Measurements from ENCODE around the gene TMPRSS11B. TPM values are rescaled to one million over a fixed set of nuclear protein-coding genes. Genes with fewer than 3 reads are reported as not detected.
"Not testable (repeated sequence)": the region's sequence is repeated elsewhere in the genome, so short reads cannot be mapped to it uniquely, and the experiment has no call there.

TMPRSS11B gene
- total RNA-seq, 1 donor from 2014 or later, result not detected

- DNase-seq (ENCODE audit: low read depth, low spot score), result no peak
- Mint-ChIP-seq H3K4me1 (no peaks in the 10 kb centered on the region), H3K27me3 (ENCODE audit: low read depth) (peaks cover 2% of the 10 kb centered on the region), H3K36me3 (ENCODE audit: low read depth) (no peaks in the 10 kb centered on the region), H3K4me3 (no peak overlapping the region), H3K27ac (ENCODE audit: unreplicated experiment) (no peak overlapping the region), H3K9me3 (no peaks in the 10 kb centered on the region)
- TF ChIP-seq CTCF (conservative IDR thresholded peaks at IDR 0.05), result no peak
Observed at GRCh38 chr4:68218044-68218443, 27.4 kb downstream of the TMPRSS11B start.

GRCh38 chr4:68216501-68216900, 29.0 kb downstream of the TMPRSS11B start:
- Mint-ChIP-seq H3K27me3 (ENCODE audit: low read depth) (peaks cover 2% of the 10 kb centered on the region), H3K9me3 (no peaks in the 10 kb centered on the region), H3K4me3 (no peak overlapping the region), H3K27ac (ENCODE audit: unreplicated experiment) (no peak overlapping the region), H3K36me3 (ENCODE audit: low read depth) (no peaks in the 10 kb centered on the region), H3K4me1 (no peaks in the 10 kb centered on the region)
- TF ChIP-seq CTCF (conservative IDR thresholded peaks at IDR 0.05), result no peak
- no peak for DNase-seq (ENCODE audit: low read depth, low spot score)

DNA sequence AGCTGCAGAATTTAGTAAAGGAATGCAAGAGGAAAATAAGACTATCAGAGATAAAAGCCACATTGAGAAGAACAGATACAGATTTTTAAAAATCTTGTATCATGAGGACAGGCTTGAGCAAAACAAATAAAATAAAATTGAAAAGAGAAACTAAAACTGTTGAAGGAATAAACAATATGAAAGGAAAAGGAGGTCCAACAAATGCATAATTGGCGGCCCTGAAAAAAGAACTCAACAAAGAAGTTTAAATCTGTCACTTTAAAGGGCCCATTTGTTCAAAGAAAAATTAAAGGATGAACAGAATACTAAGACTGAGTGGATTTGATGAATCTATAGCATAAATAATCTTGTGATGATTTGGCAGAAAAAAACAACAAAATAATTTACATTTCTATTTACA, 36.5 kb downstream of the TMPRSS11B start:
- Mint-ChIP-seq H3K27ac (ENCODE audit: unreplicated experiment) (no peak overlapping the region), H3K36me3 (ENCODE audit: low read depth) (no peaks in the 10 kb centered on the region), H3K9me3 (peaks cover 12% of the 10 kb centered on the region), H3K27me3 (ENCODE audit: low read depth) (no peaks in the 10 kb centered on the region), H3K4me3 (no peak overlapping the region), H3K4me1 (no peaks in the 10 kb centered on the region)
- DNase-seq (ENCODE audit: low read depth, low spot score), result no peak
- TF ChIP-seq CTCF (conservative IDR thresholded peaks at IDR 0.05), result no peak

DNA sequence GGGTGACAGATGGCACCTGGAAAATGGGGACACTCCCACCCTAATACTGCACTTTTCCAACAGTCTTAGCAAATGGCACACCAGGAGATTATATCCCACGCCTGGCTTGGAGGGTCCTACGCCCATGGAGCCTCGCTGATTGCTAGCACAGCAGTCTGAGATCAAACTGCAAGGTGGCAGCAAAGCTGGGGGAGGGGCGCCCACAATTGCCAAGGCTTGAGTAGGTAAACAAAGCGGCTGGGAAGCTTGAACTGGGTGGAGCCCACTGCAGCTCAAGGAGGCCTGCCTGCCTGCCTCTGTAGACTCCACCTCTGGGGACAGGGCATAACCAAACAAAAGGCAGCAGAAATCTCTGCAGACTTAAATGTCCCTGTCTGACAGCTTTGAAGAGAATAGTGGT, 51.2 kb downstream of the TMPRSS11B start:
- H3K4me3 Mint-ChIP-seq; H3K27ac Mint-ChIP-seq (ENCODE audit: unreplicated experiment); H3K27me3 Mint-ChIP-seq (ENCODE audit: low read depth); DNase-seq (ENCODE audit: low read depth, low spot score); H3K36me3 Mint-ChIP-seq (ENCODE audit: low read depth); H3K9me3 Mint-ChIP-seq; H3K4me1 Mint-ChIP-seq: not testable (repeated sequence)

GRCh38 chr4:68193194-68193593, 52.3 kb downstream of the TMPRSS11B start:
- Mint-ChIP-seq H3K36me3 (ENCODE audit: low read depth) (no peaks in the 10 kb centered on the region), H3K9me3 (peaks cover 6% of the 10 kb centered on the region)

DNA sequence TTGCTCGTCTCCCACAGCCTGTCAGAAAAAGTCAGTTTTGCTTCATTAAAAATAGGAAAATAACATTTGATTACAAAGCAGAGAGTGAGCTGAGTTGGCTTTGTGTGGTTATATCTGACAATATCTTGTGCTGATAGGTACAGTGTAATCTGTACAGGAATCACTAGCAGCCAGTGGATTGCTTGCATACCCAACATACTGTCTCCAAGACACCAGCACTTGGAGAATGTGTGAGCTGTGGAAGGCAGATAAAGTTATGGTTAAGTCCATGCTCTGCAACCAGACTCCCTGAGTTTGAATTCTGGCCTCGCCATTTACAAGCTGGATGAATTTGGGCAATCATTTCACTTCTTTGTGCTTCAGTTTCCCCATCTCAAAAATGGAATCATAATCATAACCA, 58.3 kb downstream of the TMPRSS11B start:
- Mint-ChIP-seq H3K27me3 (ENCODE audit: low read depth) (peaks cover 3% of the 10 kb centered on the region), H3K9me3 (no peaks in the 10 kb centered on the region)

More at GRCh38 chr4:68193194-68193593, 52.3 kb downstream of the TMPRSS11B start:
- Mint-ChIP-seq H3K27ac (ENCODE audit: unreplicated experiment) (no peak overlapping the region), H3K27me3 (ENCODE audit: low read depth) (no peaks in the 10 kb centered on the region), H3K4me1 (no peaks in the 10 kb centered on the region), H3K4me3 (no peak overlapping the region)
- TF ChIP-seq CTCF (conservative IDR thresholded peaks at IDR 0.05), result no peak
- no peak for DNase-seq (ENCODE audit: low read depth, low spot score)

More for the DNA sequence above, 58.3 kb downstream of the TMPRSS11B start:
- Mint-ChIP-seq H3K4me1 (no peaks in the 10 kb centered on the region), H3K27ac (ENCODE audit: unreplicated experiment) (no peak overlapping the region), H3K4me3 (no peak overlapping the region), H3K36me3 (ENCODE audit: low read depth) (no peaks in the 10 kb centered on the region)
- no peak for TF ChIP-seq CTCF (conservative IDR thresholded peaks at IDR 0.05)
- no peak for DNase-seq (ENCODE audit: low read depth, low spot score)
